A549 (cell line): ENCODE results near the gene HEATR5B.

ENCODE experiments used
- EP300 ChIP-seq, 2 experiments: fragments of >200 bp; sonication (Bioruptor Twin); formaldehyde crosslinking; IDR thresholded peaks; 2 replicates in 1 of 2; 3 replicates in 1 of 2; pipeline ENCODE4 v1.6.1; 2016 to 2017
- POLR2A ChIP-seq: IDR thresholded peaks from 2 replicates; pipeline ENCODE4 v1.6.1; 2012; ENCODE audit warnings: mild to moderate bottlenecking, low read length
- TF ChIP-seq, protein P1 (sequence below): fragments of >200 bp; sonication (Bioruptor Twin); formaldehyde crosslinking; IDR thresholded peaks from 3 replicates; pipeline ENCODE4 v1.5.1; 2016

DNA sequence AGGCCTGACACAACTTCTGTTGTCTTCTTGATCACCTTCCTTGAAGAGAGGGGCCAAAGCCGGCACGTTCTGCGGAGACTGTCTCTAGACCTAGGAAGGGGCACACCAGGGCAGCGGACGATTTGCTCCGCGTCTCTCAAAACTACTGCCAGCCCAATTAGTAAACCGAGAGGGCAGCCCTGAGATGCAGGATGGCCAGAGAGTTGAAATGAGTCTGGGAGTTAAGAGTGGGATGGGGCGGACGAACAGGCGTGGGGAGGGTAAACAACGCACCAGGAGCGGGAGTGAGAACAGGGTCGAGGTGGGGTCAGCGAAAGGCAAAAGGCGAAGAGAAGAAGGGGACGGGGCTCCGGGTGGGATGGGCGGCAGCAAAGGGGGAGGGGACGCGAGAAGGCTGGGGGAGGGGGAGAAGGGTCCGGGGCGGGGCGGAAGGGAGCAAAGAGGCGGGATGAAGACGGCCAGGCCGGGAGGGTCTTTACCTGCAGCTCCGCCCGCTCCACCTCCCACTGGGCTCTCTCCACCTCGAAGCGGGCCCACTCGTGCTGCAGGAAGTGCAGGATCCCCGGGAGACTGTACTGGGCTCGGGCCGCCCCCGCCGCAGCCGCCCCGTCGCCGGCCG lies 118.3 kb downstream of the HEATR5B start:
- TF ChIP-seq POLR2A (no peak), EP300 (IDR thresholded peaks at IDR 0.05) (no peak)
- TF ChIP-seq, protein P1, sequence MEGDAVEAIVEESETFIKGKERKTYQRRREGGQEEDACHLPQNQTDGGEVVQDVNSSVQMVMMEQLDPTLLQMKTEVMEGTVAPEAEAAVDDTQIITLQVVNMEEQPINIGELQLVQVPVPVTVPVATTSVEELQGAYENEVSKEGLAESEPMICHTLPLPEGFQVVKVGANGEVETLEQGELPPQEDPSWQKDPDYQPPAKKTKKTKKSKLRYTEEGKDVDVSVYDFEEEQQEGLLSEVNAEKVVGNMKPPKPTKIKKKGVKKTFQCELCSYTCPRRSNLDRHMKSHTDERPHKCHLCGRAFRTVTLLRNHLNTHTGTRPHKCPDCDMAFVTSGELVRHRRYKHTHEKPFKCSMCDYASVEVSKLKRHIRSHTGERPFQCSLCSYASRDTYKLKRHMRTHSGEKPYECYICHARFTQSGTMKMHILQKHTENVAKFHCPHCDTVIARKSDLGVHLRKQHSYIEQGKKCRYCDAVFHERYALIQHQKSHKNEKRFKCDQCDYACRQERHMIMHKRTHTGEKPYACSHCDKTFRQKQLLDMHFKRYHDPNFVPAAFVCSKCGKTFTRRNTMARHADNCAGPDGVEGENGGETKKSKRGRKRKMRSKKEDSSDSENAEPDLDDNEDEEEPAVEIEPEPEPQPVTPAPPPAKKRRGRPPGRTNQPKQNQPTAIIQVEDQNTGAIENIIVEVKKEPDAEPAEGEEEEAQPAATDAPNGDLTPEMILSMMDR, result no peak
